AG04450 (cell line): Measurements from ENCODE around the gene ADSL. TPM values are rescaled to one million over a fixed set of nuclear protein-coding genes. Genes with fewer than 3 reads are reported as not detected.

Experiments
- CTCF ChIA-PET: fragments of 300-600, 350-600 bp; formaldehyde crosslinking; extraction: SDS; loops from one replicate; lab custom pipeline; 2022; ENCODE audit warnings: antibody characterized with exemption, inconsistent platforms; lab: Charles Lee
- POLR2A ChIA-PET: fragments of 350-600 bp; formaldehyde crosslinking; extraction: SDS; loops from one replicate; lab custom pipeline; 2021; ENCODE audit warnings: antibody characterized with exemption, inconsistent platforms; lab: Yijun Ruan, JAX
- DNase-seq: peaks from one replicate; pipeline ENCODE4 v3.0.0-alpha.2; 2011; ENCODE audit warnings: low read depth, low spot score
- H3K27ac ChIP-seq: one replicate; pipeline ENCODE4 v1.5.1; 2012; ENCODE audit warnings: low read depth, low read length, control low read depth
- H3K27me3 ChIP-seq: one replicate; pipeline ENCODE4 v1.6.0; 2012; ENCODE audit warnings: low read length; ENCODE audit not compliant: control insufficient read depth, insufficient read depth
- H3K4me3 ChIP-seq: 2 replicates; pipeline ENCODE4 v1.5.1; 2011; ENCODE audit warnings: mild to moderate bottlenecking, low read depth, low read length, control low read depth
- H3K9me3 ChIP-seq: 2 replicates; pipeline ENCODE4 v1.5.1; 2012; ENCODE audit warnings: low read length; ENCODE audit not compliant: control insufficient read depth, insufficient read depth
- polyA plus RNA-seq: library from polyadenylated mRNA; depleted of rRNA; stranded (reverse); fragments of >200 nt; gene quantifications from 2 replicates; pipeline ENCODE4 v1.2.3, GENCODE V29; 2011
- TF ChIP-seq, protein P1 (sequence below): IDR thresholded peaks from 2 replicates; pipeline ENCODE4 v1.5.1; 2011; ENCODE audit warnings: low read depth, low read length, control low read depth, inconsistent platforms

Gene ADSL
- polyA plus RNA-seq, 1 experiment: 116 TPM

GRCh38 chr22:40335358-40335757 is 10.9 kb upstream of the ADSL start:
- Histone ChIP-seq H3K27me3 (no peaks in the 10 kb centered on the region), H3K4me3 (no peak overlapping the region), H3K9me3 (no peaks in the 10 kb centered on the region), H3K27ac (no peak overlapping the region)
- ChIA-PET POLR2A (interaction anchor here (0.6 kb wide), 1 partner anchor 23 kb away, joined by 3 read pairs; no protein-coding TSS in a partner anchor), CTCF (no interaction called here)
- TF ChIP-seq, protein P1, sequence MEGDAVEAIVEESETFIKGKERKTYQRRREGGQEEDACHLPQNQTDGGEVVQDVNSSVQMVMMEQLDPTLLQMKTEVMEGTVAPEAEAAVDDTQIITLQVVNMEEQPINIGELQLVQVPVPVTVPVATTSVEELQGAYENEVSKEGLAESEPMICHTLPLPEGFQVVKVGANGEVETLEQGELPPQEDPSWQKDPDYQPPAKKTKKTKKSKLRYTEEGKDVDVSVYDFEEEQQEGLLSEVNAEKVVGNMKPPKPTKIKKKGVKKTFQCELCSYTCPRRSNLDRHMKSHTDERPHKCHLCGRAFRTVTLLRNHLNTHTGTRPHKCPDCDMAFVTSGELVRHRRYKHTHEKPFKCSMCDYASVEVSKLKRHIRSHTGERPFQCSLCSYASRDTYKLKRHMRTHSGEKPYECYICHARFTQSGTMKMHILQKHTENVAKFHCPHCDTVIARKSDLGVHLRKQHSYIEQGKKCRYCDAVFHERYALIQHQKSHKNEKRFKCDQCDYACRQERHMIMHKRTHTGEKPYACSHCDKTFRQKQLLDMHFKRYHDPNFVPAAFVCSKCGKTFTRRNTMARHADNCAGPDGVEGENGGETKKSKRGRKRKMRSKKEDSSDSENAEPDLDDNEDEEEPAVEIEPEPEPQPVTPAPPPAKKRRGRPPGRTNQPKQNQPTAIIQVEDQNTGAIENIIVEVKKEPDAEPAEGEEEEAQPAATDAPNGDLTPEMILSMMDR: no peak
- no peak for DNase-seq

DNA sequence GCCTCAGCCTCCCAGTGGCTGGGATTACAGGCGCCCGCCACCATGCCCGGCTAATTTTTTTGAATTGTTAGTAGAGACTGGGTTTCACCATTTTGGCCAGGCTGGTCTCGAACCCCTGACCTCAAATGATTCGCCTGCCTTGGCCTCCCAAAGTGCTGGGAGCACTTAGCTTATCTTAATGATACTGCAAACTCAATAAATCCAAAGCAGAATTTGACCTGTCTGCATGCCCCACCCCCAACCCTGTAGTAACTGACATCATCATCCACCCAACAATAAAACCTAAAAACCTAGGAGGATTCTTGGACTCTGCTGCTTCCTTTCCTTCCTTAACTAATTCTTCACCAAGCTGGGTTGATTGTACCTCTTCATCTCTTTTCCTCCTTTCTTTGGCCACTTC is 6.3 kb upstream of the ADSL start:
- TF ChIP-seq, protein P1: no peak
- ChIA-PET CTCF (no interaction called here), POLR2A (no interaction called here)
- H3K9me3 ChIP-seq: no peaks in the 10 kb centered on the region
- H3K27ac ChIP-seq: no peak overlapping the region
- H3K27me3 ChIP-seq: no peaks in the 10 kb centered on the region
- H3K4me3 ChIP-seq: no peak overlapping the region
- DNase-seq: no peak

DNA sequence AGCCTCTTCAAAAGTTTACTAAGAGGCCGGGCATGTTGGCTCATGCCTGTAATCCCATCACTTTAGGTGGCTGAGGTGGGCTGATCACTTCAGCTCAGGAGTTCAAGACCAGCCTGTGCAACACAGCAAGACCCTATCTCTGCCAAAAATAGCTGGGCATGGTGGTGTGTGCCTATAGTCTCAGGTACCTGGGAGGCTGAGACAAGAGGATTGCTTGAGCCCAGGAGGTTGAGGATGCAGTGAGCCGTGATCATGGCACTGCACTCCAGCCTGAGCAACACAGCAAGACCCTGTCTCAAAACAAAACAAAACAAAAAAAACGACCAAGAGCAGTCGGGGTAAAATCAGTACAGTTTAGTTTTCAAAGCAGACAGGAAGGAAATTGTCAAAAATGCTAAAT is 4.7 kb upstream of the ADSL start:
- Histone ChIP-seq H3K27me3 (no peaks in the 10 kb centered on the region), H3K9me3 (no peaks in the 10 kb centered on the region), H3K4me3 (no peak overlapping the region), H3K27ac (no peak overlapping the region)
- no peak for DNase-seq
- ChIA-PET CTCF (interaction anchor here (0.7 kb wide), 1 partner anchor 317 kb away, joined by 3 read pairs; no protein-coding TSS in a partner anchor), POLR2A (no interaction called here)
- TF ChIP-seq, protein P1: no peak

GRCh38 chr22:40342521-40342920 is 3.8 kb upstream of the ADSL start:
- H3K27ac ChIP-seq: no peak overlapping the region
- no peaks in the 10 kb centered on the region for H3K27me3 ChIP-seq
- ChIA-PET CTCF (no interaction called here), POLR2A (no interaction called here)
- DNase-seq: no peak
- H3K4me3 ChIP-seq: no peak overlapping the region
- TF ChIP-seq, protein P1: no peak
- no peaks in the 10 kb centered on the region for H3K9me3 ChIP-seq

DNA sequence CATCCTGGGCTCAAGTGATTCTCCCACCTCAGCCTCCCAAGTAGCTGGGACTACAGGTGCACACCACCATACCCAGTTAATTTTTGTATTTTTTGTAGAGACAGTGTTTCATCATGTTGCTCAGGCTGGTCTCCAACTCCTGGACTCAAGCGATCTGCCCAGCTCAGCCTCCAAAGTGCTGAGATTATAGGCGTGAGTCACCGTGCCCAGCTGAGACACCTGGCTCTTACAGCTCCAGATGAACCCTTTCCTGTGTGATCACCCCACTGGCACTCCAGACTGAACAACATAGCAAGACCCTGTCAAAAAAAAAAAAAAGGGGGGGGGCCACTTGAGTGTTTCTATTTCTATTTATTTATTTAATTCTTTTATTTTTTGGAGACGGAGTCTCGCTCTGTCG is 1.0 kb upstream of the ADSL start:
- no peak for DNase-seq
- Histone ChIP-seq H3K27me3 (no peaks in the 10 kb centered on the region), H3K9me3 (no peaks in the 10 kb centered on the region), H3K27ac (no peak overlapping the region), H3K4me3 (peak overlapping the region; percentile 94)
- CTCF ChIA-PET: interaction anchor here (0.7 kb wide), 1 partner anchor 21 kb away, joined by 4 read pairs; no protein-coding TSS in a partner anchor
- POLR2A ChIA-PET: interaction anchor here (0.6 to 1.8 kb wide), 7 partner anchors 18 to 872 kb away, joined by 3 to 10 read pairs (median 5); no protein-coding TSS in a partner anchor
- TF ChIP-seq, protein P1: no peak
